DOHH2 (cell line): ENCODE measurements around the gene NDUFA13.

Experiments
- EZH2phosphoT487 ChIP-seq: fragments of 200-600 bp; sonication (generic); IDR thresholded peaks from 2 replicates; pipeline ENCODE4 v1.6.1; 2017; ENCODE audit warnings: borderline replicate concordance, mild to moderate bottlenecking, antibody characterized with exemption, low read length, moderate library complexity, mixed read lengths
- TF ChIP-seq, protein P1 (sequence below): fragments of 200-600 bp; sonication (generic); IDR thresholded peaks from one replicate; pipeline ENCODE4 v1.5.1; 2014; ENCODE audit warnings: antibody characterized with exemption, mild to moderate bottlenecking, low read depth, low read length; ENCODE audit not compliant: poor library complexity, severe bottlenecking

DNA sequence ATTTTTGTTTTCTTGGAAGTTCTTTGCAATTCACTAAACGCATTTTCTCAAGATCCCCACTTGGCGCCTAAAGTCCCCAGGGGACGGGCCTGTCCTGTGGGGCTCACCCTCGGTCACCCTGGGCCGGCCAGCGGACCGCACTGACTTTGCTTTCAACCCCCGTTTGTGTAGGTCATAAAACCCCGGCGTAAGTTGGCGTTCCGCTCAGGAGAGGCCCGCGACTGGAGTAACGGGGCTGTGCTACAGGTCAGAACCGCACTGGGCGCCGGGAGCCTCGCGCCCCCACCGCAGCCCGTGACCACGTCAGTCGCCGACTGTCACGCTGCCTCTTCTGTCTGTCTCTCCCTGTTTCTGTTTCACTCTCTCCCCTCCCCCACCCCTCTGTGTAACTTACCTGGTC, 14.2 kb upstream of the NDUFA13 start:
- no peak for TF ChIP-seq EZH2phosphoT487
- TF ChIP-seq, protein P1, sequence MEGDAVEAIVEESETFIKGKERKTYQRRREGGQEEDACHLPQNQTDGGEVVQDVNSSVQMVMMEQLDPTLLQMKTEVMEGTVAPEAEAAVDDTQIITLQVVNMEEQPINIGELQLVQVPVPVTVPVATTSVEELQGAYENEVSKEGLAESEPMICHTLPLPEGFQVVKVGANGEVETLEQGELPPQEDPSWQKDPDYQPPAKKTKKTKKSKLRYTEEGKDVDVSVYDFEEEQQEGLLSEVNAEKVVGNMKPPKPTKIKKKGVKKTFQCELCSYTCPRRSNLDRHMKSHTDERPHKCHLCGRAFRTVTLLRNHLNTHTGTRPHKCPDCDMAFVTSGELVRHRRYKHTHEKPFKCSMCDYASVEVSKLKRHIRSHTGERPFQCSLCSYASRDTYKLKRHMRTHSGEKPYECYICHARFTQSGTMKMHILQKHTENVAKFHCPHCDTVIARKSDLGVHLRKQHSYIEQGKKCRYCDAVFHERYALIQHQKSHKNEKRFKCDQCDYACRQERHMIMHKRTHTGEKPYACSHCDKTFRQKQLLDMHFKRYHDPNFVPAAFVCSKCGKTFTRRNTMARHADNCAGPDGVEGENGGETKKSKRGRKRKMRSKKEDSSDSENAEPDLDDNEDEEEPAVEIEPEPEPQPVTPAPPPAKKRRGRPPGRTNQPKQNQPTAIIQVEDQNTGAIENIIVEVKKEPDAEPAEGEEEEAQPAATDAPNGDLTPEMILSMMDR: no peak
